NB4 (cell line): ENCODE results near the gene LPP.

Source experiments
- CTCF ChIP-seq: IDR thresholded peaks from one replicate; pipeline ENCODE4 v1.5.1; 2012; ENCODE audit warnings: low read depth, low read length
- MAX ChIP-seq: IDR thresholded peaks from 2 replicates; pipeline ENCODE4 v1.6.1; 2011; ENCODE audit warnings: low read depth, low read length

GRCh38 chr3:188827576-188827975, 673.6 kb downstream of the LPP start:
- no peak for TF ChIP-seq CTCF
- no peak for TF ChIP-seq MAX
